Activated T-cell treated with anti-CD3 and anti-CD28 coated beads, Interleukin-2, amount 50 U/mL, for 72 hours (primary cell): ENCODE measurements around the gene PIP5K1B. TPM values are rescaled to one million over a fixed set of nuclear protein-coding genes. Genes with fewer than 3 reads are reported as not detected.

Experiments
- ATAC-seq, 2 donors: fragments of 150-1000 bp; cut with Tn5 transposase; replicated peaks in 1 of 2; 2 replicates each; pipeline ENCODE4 v1.10.0; 2021; ENCODE audit warnings: moderate library complexity in 2 of 2, mild to moderate bottlenecking in 1 of 2
- DNase-seq, 2 donors: peaks; one replicate each; pipeline ENCODE4 v3.0.0; 2021 to 2022; ENCODE audit warnings: mixed read lengths in 1 of 2
- H3K27ac Mint-ChIP-seq: one replicate; pipeline ENCODE4 v1.8.0; 2022; ENCODE audit warnings: mild to moderate bottlenecking, moderate library complexity, mixed read lengths
- H3K27me3 Mint-ChIP-seq: one replicate; pipeline ENCODE4 v1.8.0; 2022; ENCODE audit warnings: low read depth, mixed read lengths
- H3K36me3 Mint-ChIP-seq, 2 donors: one replicate each; pipeline ENCODE4 v1.8.0; 2022; ENCODE audit warnings: mixed read lengths in 2 of 2, mild to moderate bottlenecking in 1 of 2; ENCODE audit not compliant: insufficient read depth in 2 of 2
- H3K4me1 Mint-ChIP-seq: one replicate; pipeline ENCODE4 v1.8.0; 2022; ENCODE audit warnings: low read depth, mixed read lengths
- H3K4me3 Mint-ChIP-seq, 2 donors: one replicate each; pipeline ENCODE4 v1.8.0; 2022; ENCODE audit warnings: mild to moderate bottlenecking in 2 of 2, mixed read lengths in 2 of 2, moderate library complexity in 2 of 2
- H3K9me3 Mint-ChIP-seq, 2 donors: one replicate each; pipeline ENCODE4 v1.8.0; 2022; ENCODE audit warnings: mixed read lengths in 2 of 2
- total RNA-seq, 2 donors: library from RNA; stranded (reverse); gene quantifications; one replicate each; pipeline ENCODE4 v1.2.3, GENCODE V29; 2022

The PIP5K1B gene
- total RNA-seq, 2 donors from 2014 or later: 2.5 to 2.8 TPM

- no peaks in the 10 kb centered on the region for H3K36me3 Mint-ChIP-seq
- H3K27ac Mint-ChIP-seq: no peak overlapping the region
- H3K9me3 Mint-ChIP-seq: no peaks in the 10 kb centered on the region
- ATAC-seq: no peak
- H3K27me3 Mint-ChIP-seq: no peaks in the 10 kb centered on the region
- no peak overlapping the region for H3K4me3 Mint-ChIP-seq
- no peak for DNase-seq
- H3K4me1 Mint-ChIP-seq: peaks cover 25% of the 10 kb centered on the region
Measured at GRCh38 chr9:69023650-69024049, 318.6 kb downstream of the PIP5K1B start.

GRCh38 chr9:69027355-69028097, 322.5 kb downstream of the PIP5K1B start:
- peaks cover 0 to 4% of the 10 kb centered on the region in 2 donors for H3K9me3 Mint-ChIP-seq
- peaks cover 41% of the 10 kb centered on the region for H3K4me1 Mint-ChIP-seq
- H3K27ac Mint-ChIP-seq: no peak overlapping the region
- ATAC-seq: peak; percentile 83 to 85
- peaks cover 0 to 3% of the 10 kb centered on the region in 2 donors for H3K36me3 Mint-ChIP-seq
- no peaks in the 10 kb centered on the region for H3K27me3 Mint-ChIP-seq
- peak; percentile 40 for DNase-seq
- no peak overlapping the region for H3K4me3 Mint-ChIP-seq

- Mint-ChIP-seq H3K27me3 (no peaks in the 10 kb centered on the region), H3K9me3 (peaks cover 0 to 4% of the 10 kb centered on the region in 2 donors), H3K36me3 (peaks cover 0 to 3% of the 10 kb centered on the region in 2 donors), H3K27ac (no peak overlapping the region), H3K4me1 (peaks cover 41% of the 10 kb centered on the region), H3K4me3 (no peak overlapping the region)
- DNase-seq (peak in 1 of 2 donors; percentile 16), ATAC-seq (peak in 1 of 2 donors; percentile 36)
Measured at GRCh38 chr9:69028754-69029153, 323.7 kb downstream of the PIP5K1B start.

- DNase-seq: no peak
- Mint-ChIP-seq H3K4me1 (peaks cover 41% of the 10 kb centered on the region), H3K4me3 (no peak overlapping the region), H3K9me3 (peaks cover 0 to 4% of the 10 kb centered on the region in 2 donors), H3K27me3 (no peaks in the 10 kb centered on the region), H3K27ac (no peak overlapping the region), H3K36me3 (peaks cover 0 to 3% of the 10 kb centered on the region in 2 donors)
- ATAC-seq: no peak
Measured at GRCh38 chr9:69029535-69029934, 324.5 kb downstream of the PIP5K1B start.

GRCh38 chr9:69030851-69031645, 326.0 kb downstream of the PIP5K1B start:
- no peak overlapping the region for H3K4me3 Mint-ChIP-seq
- no peaks in the 10 kb centered on the region for H3K27me3 Mint-ChIP-seq
- peaks cover 0 to 3% of the 10 kb centered on the region in 2 donors for H3K36me3 Mint-ChIP-seq
- ATAC-seq (no peak), DNase-seq (no peak)
- peaks cover 41% of the 10 kb centered on the region for H3K4me1 Mint-ChIP-seq
- H3K9me3 Mint-ChIP-seq: peaks cover 0 to 4% of the 10 kb centered on the region in 2 donors
- no peak overlapping the region for H3K27ac Mint-ChIP-seq

- DNase-seq: no peak
Measured at GRCh38 chr9:69034071-69034470, 329.0 kb downstream of the PIP5K1B start.

GRCh38 chr9:69035438-69036308, 330.6 kb downstream of the PIP5K1B start, which contains the start of gene FXN:
TSS of gene FXN (plus strand) at chr9:69035752. CDS start at chr9:69035783, 31 bp downstream.
- Mint-ChIP-seq H3K9me3 (no peaks in the 10 kb centered on the region), H3K36me3 (peaks cover 0 to 4% of the 10 kb centered on the region in 2 donors), H3K4me3 (peak within 1 kb of the TSS; percentile 98), H3K27me3 (no peaks in the 10 kb centered on the region), H3K27ac (peak within 1 kb of the TSS; percentile 87), H3K4me1 (peaks cover 15% of the 10 kb centered on the region)
- DNase-seq (peak; percentile 84 to 89), ATAC-seq (peak; percentile 95 to 96)

More at GRCh38 chr9:69034071-69034470, 329.0 kb downstream of the PIP5K1B start:
- Mint-ChIP-seq H3K9me3 (peaks cover 0 to 4% of the 10 kb centered on the region in 2 donors), H3K36me3 (peaks cover 3 to 4% of the 10 kb centered on the region in 2 donors), H3K27ac (no peak overlapping the region), H3K27me3 (no peaks in the 10 kb centered on the region), H3K4me3 (no peak overlapping the region), H3K4me1 (peaks cover 31% of the 10 kb centered on the region)
- ATAC-seq: no peak

GRCh38 chr9:69036309-69036708, 331.3 kb downstream of the PIP5K1B start:
- peaks cover 16% of the 10 kb centered on the region for H3K4me1 Mint-ChIP-seq
- H3K27ac Mint-ChIP-seq: peak overlapping the region; percentile 87
- peak overlapping the region; percentile 98 for H3K4me3 Mint-ChIP-seq
- no peaks in the 10 kb centered on the region for H3K27me3 Mint-ChIP-seq
- no peaks in the 10 kb centered on the region for H3K9me3 Mint-ChIP-seq
- peak; percentile 16 to 34 for ATAC-seq
- peaks cover 0 to 7% of the 10 kb centered on the region in 2 donors for H3K36me3 Mint-ChIP-seq
- DNase-seq: peak; percentile 18

- Mint-ChIP-seq H3K27ac (peak overlapping the region; percentile 87), H3K4me1 (peaks cover 17% of the 10 kb centered on the region), H3K4me3 (peak overlapping the region; percentile 98), H3K36me3 (peaks cover 0 to 7% of the 10 kb centered on the region in 2 donors), H3K9me3 (no peaks in the 10 kb centered on the region), H3K27me3 (no peaks in the 10 kb centered on the region)
- DNase-seq (no peak), ATAC-seq (no peak)
Measured at GRCh38 chr9:69036799-69037198, 331.8 kb downstream of the PIP5K1B start.

GRCh38 chr9:69040646-69041045, 335.6 kb downstream of the PIP5K1B start:
- no peaks in the 10 kb centered on the region for H3K27me3 Mint-ChIP-seq

GRCh38 chr9:69044240-69045219, 339.5 kb downstream of the PIP5K1B start:
- Mint-ChIP-seq H3K4me1 (peaks cover 13% of the 10 kb centered on the region), H3K27ac (no peak overlapping the region), H3K9me3 (no peaks in the 10 kb centered on the region), H3K4me3 (no peak overlapping the region), H3K27me3 (no peaks in the 10 kb centered on the region), H3K36me3 (peaks cover 0 to 15% of the 10 kb centered on the region in 2 donors)
- no peak for DNase-seq
- ATAC-seq: no peak

More at GRCh38 chr9:69040646-69041045, 335.6 kb downstream of the PIP5K1B start:
- Mint-ChIP-seq H3K36me3 (peaks cover 0 to 9% of the 10 kb centered on the region in 2 donors), H3K4me3 (no peak overlapping the region), H3K4me1 (peaks cover 24% of the 10 kb centered on the region), H3K9me3 (no peaks in the 10 kb centered on the region), H3K27ac (no peak overlapping the region)
- ATAC-seq: no peak
- no peak for DNase-seq
